Memory B cell (primary cell): ENCODE measurements around the gene PPP3CA.

Experiments
- ATAC-seq: fragments of 150-1000 bp; cut with Tn5 transposase; 2 replicates; pipeline ENCODE4 v1.10.0; 2021; ENCODE audit warnings: low read depth, mild to moderate bottlenecking, moderate library complexity
- DNase-seq, 2 donors: peaks; one replicate each; pipeline ENCODE4 v3.0.0; 2022; ENCODE audit warnings: low spot score in 2 of 2
- H3K27ac Mint-ChIP-seq: one replicate; pipeline ENCODE4 v1.8.0; 2022; ENCODE audit warnings: mild to moderate bottlenecking, moderate library complexity, mixed read lengths
- H3K27me3 Mint-ChIP-seq: one replicate; pipeline ENCODE4 v1.8.0; 2022; ENCODE audit warnings: mixed read lengths
- H3K36me3 Mint-ChIP-seq: one replicate; pipeline ENCODE4 v1.8.0; 2022; ENCODE audit warnings: mild to moderate bottlenecking, mixed read lengths
- H3K4me1 Mint-ChIP-seq: one replicate; pipeline ENCODE4 v1.8.0; 2022; ENCODE audit warnings: mixed read lengths
- H3K4me3 Mint-ChIP-seq: one replicate; pipeline ENCODE4 v1.8.0; 2022; ENCODE audit warnings: mild to moderate bottlenecking, moderate library complexity, mixed read lengths
- H3K9me3 Mint-ChIP-seq: one replicate; pipeline ENCODE4 v1.8.0; 2022; ENCODE audit warnings: mixed read lengths

Gene PPP3CA

DNA sequence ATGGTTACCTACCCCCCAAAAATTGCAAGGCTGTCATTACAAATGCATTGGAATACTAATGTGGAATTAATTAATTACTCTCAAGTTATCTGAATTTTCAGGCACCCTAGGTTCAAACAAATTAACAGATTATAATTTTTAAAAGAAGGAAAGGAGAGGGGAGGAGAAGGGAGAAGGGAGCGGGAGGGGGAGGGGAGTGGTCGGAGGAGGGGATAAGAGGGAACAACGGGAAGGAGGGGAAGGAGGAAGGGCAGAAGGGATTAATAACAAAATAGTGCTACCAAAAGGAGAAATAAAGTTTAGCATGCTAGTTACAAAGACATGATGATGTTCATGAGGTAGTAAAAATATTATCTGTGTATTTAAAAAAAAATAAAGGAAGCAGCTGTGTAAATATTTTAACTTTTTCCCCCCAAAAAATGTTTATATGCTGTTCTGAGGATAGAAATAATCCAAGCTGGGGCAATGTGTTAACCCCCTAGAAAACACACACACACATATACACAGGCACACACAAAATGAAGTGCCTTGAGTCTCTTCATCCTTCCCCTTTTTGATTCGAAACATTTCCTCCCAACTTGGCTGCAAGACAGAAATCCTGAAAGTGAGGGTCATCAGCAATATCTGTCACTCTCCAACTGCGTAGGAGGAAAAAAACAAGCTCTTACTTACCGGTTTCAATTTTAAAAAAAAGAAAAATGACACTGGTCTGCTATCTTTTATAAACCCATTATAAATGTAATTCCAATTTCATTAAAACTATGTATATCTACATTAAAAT, 58.8 kb downstream of the PPP3CA start:
- Mint-ChIP-seq H3K4me3 (no peak overlapping the region), H3K36me3 (peaks cover 5% of the 10 kb centered on the region), H3K4me1 (peaks cover 57% of the 10 kb centered on the region), H3K27ac (peak overlapping the region; percentile 73), H3K9me3 (no peaks in the 10 kb centered on the region), H3K27me3 (no peaks in the 10 kb centered on the region)
- no peak for DNase-seq
- peak; percentile 42 for ATAC-seq

DNA sequence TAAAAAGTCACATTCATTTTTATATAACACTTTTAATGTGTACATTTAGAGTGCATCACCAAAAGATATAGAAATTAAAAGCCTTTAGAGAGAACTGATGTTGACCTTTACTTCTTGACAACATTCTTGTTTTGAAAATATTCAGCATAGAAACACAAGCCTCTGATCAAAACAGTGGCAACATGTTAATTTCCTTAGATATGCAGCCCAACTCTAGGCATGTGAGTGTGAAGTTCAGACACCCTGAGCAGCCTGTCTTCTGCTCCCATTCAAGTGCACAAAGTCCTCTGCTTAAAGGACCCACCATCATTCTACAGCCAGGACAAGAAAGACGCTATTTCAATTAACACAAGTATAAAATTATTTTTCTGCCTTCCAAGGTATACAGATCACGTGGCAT, 60.0 kb downstream of the PPP3CA start:
- Mint-ChIP-seq H3K4me3 (no peak overlapping the region), H3K9me3 (no peaks in the 10 kb centered on the region), H3K27ac (peak overlapping the region; percentile 73), H3K36me3 (no peaks in the 10 kb centered on the region), H3K27me3 (no peaks in the 10 kb centered on the region), H3K4me1 (peaks cover 60% of the 10 kb centered on the region)
- ATAC-seq = no peak
- DNase-seq = no peak

DNA sequence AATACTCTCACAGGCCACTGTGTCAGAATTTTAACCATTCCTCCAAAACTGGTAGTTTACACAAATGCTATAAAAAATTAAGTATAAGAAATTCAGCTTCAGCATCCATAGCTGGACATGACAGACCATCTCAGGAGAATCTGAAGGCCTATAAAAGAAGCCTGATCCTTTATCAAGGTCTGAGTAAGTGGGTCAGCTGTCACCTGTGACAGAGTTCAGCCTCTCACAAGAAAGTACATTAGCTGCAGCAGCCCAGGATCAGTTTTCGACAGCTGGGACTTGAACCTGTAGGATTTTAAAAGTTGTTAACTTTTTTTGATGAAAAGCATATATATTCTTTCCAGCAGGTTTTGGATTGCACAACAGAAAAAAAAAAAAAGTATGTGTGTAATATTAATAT, 60.7 kb downstream of the PPP3CA start:
- H3K4me1 Mint-ChIP-seq = peaks cover 59% of the 10 kb centered on the region
- ATAC-seq = no peak
- no peak overlapping the region for H3K27ac Mint-ChIP-seq
- H3K36me3 Mint-ChIP-seq = no peaks in the 10 kb centered on the region
- H3K4me3 Mint-ChIP-seq = no peak overlapping the region
- no peaks in the 10 kb centered on the region for H3K27me3 Mint-ChIP-seq
- H3K9me3 Mint-ChIP-seq = no peaks in the 10 kb centered on the region
- no peak for DNase-seq

DNA sequence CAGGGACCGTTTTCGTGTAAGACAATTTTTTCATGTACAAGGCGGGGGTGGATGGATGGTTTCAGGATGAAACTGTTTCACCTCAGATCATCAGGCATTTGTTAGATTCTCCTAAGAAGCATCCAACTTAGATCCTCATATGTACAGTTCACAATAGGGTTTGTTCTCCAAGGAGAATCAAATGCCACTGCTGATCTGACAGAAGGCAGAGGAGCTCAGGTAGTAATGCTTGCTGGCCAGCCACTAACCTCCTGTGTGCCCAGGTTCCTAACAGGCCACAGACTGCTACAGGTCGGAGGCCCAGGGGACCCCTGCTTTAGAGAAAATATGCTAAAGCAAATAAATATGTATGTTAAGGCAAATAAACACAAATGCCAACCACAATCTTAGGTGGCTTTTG, 61.3 kb downstream of the PPP3CA start:
- Mint-ChIP-seq H3K27me3 (no peaks in the 10 kb centered on the region), H3K9me3 (no peaks in the 10 kb centered on the region), H3K27ac (peak overlapping the region; percentile 89), H3K36me3 (no peaks in the 10 kb centered on the region), H3K4me3 (no peak overlapping the region), H3K4me1 (peaks cover 56% of the 10 kb centered on the region)
- no peak for ATAC-seq
- DNase-seq = no peak

DNA sequence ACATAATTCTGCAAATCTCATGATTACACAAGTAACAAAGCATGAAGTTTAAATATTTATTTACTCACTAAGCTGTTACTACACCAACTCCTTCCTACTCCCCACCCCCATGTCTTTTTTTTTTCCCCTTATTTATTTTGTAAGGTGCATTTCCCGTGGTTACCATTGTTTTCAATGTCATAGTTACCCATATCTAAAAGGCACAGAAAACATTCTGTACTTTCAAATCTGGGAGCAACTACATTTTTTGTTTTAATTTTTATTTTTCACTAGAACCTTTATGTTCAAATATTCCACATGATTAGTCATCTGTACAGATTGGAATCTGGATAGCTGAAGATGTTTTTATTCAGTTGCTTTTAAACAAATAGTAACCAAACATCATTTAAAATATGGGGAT, 62.8 kb downstream of the PPP3CA start:
- Mint-ChIP-seq H3K4me1 (peaks cover 56% of the 10 kb centered on the region), H3K27ac (peak overlapping the region; percentile 89), H3K27me3 (no peaks in the 10 kb centered on the region), H3K4me3 (no peak overlapping the region), H3K9me3 (peaks cover 2% of the 10 kb centered on the region), H3K36me3 (peaks cover 5% of the 10 kb centered on the region)
- DNase-seq (no peak), ATAC-seq (peak; percentile 54)

DNA sequence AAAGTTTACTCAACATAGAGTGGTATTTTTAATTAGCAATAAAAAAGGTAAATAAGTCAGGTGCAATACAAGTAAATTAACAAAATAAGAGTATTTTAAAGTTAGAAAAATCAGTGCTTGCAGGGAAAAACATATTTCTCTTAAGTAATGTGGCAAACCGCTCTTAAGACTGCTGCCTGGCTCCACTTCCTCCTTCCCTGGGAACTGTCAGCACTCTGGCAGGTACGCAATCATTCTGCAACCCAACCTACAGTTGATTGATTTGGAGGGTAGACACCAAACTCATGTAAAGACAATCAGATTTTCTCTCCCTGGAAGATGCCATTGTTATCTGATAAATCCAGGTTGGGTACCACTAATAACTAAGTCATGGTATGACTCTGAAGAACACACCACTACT, 63.9 kb downstream of the PPP3CA start:
- Mint-ChIP-seq H3K4me1 (peaks cover 58% of the 10 kb centered on the region), H3K4me3 (peak overlapping the region; percentile 6), H3K27me3 (no peaks in the 10 kb centered on the region), H3K9me3 (peaks cover 2% of the 10 kb centered on the region), H3K36me3 (peaks cover 5% of the 10 kb centered on the region), H3K27ac (peak overlapping the region; percentile 89)
- no peak for DNase-seq
- peak; percentile 52 for ATAC-seq

DNA sequence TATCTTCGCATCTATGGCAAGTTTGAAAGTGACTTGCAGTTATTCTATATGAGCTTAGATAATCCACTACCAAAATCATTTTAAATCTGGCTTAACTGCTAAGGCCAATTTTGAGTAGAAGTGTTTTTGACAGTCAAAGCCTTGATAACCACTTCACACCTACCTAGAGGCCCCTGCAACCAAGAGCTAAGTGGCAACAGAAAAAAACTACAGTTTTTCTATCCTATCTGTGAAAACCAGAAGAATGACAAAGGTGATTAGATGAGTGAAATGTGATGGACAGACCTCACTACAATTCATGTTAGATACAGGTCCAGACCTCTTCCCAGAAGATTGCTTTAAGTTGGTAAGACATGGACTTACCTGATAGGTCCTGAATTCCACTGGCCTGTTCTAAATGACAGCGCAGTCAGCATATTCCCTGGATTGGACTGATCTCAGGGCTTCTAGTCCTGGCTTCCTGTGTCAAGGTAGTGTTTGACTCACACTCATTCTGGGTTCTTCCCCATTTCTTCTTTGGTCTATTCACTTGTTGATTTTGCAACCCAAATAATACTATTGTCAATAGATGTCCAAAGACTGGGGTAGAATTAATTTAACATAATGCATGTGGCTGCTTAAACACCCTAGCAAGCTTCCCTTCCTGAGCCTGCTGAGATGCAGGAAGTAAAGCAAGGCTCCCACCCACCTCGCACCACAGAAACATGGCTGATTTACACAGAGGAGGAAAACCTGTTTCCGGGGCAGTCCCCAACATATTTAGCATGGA, 65.1 kb downstream of the PPP3CA start:
- Mint-ChIP-seq H3K27ac (peak overlapping the region; percentile 89), H3K36me3 (peaks cover 5% of the 10 kb centered on the region), H3K4me3 (peak overlapping the region; percentile 27), H3K27me3 (no peaks in the 10 kb centered on the region), H3K4me1 (peaks cover 62% of the 10 kb centered on the region), H3K9me3 (peaks cover 2% of the 10 kb centered on the region)
- ATAC-seq (peak; percentile 47), DNase-seq (no peak)

DNA sequence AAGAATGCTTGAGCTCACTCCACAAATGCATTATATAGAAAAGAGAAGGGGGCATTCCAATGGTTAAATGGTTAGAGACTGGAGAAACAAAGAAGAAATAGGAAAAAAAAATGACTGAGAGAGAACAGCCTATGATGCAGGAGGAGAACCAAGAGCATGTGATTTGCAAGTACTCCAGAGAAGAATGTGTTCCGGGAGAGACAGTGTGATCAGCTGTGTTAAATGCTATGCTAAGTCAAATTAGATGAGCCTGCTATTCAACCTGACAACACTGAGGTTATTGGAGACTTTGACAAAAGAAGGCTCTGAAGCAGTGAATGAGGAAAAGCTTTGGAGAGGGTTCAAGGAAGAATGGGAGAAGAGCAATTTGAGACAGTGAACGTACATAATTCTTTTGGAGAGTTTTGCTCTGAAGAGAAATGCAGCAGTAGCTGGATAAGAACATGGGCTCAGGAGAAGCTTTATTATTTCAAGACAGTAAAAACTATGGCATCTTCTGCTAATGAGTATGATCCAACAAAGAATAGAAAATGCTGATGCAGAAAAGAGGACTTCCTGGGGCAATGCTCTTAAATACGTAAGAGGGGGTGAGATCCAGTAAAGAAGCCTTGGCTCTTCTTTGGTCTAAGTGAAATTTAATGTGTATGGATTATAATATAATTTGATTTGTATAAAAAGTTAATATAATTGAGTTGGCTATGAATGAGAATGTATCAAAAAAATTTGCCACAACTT, 66.3 kb downstream of the PPP3CA start:
- no peaks in the 10 kb centered on the region for H3K27me3 Mint-ChIP-seq
- peaks cover 67% of the 10 kb centered on the region for H3K4me1 Mint-ChIP-seq
- no peak overlapping the region for H3K27ac Mint-ChIP-seq
- no peak overlapping the region for H3K4me3 Mint-ChIP-seq
- no peak for DNase-seq
- H3K36me3 Mint-ChIP-seq = peaks cover 6% of the 10 kb centered on the region
- ATAC-seq = no peak
- H3K9me3 Mint-ChIP-seq = peaks cover 2% of the 10 kb centered on the region

DNA sequence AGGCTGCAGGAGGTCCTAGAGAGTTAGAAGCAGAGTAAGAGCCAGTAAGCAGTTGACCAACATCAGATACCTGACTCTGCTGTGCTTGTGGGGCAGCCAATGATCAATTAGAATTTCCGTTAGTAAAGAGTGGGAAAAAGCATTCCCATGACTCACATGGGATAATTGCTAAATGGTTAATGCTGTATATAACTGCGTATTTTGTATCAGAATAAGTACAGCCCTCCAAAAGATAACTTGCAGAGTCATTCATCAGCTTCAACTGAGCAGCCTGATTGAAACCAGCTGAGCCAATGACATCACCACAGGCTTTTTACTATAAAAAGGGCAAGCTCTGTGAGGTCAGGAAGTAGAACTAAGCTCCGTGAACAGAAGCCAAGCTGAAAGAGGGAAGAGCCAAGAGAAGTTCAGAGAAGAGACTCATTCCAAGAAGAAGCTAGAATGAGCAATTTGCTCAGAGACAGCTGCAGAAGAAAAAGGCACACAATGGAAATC, 67.9 kb downstream of the PPP3CA start:
- H3K9me3 Mint-ChIP-seq = peaks cover 2% of the 10 kb centered on the region
- peak overlapping the region; percentile 65 for H3K4me3 Mint-ChIP-seq
- peak; percentile 65 for ATAC-seq

DNA sequence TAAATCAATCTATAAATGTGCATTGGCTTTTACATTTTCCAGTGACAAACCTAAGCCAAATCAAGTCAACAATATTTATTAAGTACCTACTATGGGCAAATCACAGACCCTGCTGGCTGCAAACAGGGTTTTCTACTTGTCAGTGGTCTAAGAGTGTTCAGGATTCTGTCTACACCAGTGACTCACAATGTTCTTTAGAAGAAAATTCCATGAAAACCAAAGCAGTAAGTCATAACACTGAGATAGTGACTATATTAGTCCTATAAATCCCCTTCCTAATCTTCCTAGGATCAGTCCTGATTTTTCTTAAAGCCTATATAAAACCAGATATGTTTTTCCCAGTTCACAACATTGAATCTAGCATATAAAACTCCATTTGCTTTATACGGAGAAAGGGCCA, 69.7 kb downstream of the PPP3CA start:
- no peak for DNase-seq
- Mint-ChIP-seq H3K27me3 (no peaks in the 10 kb centered on the region), H3K4me1 (peaks cover 53% of the 10 kb centered on the region), H3K9me3 (peaks cover 2% of the 10 kb centered on the region), H3K4me3 (no peak overlapping the region), H3K36me3 (peaks cover 10% of the 10 kb centered on the region), H3K27ac (no peak overlapping the region)
- no peak for ATAC-seq

More for the DNA sequence above, 67.9 kb downstream of the PPP3CA start:
- no peak for DNase-seq
- peaks cover 10% of the 10 kb centered on the region for H3K36me3 Mint-ChIP-seq
- peaks cover 63% of the 10 kb centered on the region for H3K4me1 Mint-ChIP-seq
- no peaks in the 10 kb centered on the region for H3K27me3 Mint-ChIP-seq
- peak overlapping the region; percentile 90 for H3K27ac Mint-ChIP-seq

DNA sequence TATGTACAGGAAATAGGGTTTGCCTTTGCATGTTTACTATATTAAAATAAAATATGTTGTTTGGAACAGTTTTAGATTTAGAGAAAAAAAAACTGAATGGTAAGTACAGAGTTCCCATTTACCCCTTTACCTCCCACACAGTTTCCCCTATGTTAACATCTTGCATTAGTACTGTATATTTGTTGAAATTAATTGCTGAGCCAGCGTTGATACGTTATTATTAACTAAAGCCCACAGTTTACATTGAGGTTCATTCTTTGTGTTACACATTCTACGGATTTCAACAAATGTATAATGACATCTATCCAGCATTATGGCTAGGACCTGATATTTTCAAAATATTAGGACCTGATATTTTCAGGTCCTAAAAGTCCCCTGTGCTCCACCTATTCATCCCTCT, 70.7 kb downstream of the PPP3CA start:
- H3K27ac Mint-ChIP-seq = no peak overlapping the region
- H3K4me3 Mint-ChIP-seq = no peak overlapping the region
- peaks cover 10% of the 10 kb centered on the region for H3K36me3 Mint-ChIP-seq
- ATAC-seq = no peak
- H3K27me3 Mint-ChIP-seq = no peaks in the 10 kb centered on the region
- DNase-seq = no peak
- H3K4me1 Mint-ChIP-seq = peaks cover 54% of the 10 kb centered on the region
- peaks cover 2% of the 10 kb centered on the region for H3K9me3 Mint-ChIP-seq

DNA sequence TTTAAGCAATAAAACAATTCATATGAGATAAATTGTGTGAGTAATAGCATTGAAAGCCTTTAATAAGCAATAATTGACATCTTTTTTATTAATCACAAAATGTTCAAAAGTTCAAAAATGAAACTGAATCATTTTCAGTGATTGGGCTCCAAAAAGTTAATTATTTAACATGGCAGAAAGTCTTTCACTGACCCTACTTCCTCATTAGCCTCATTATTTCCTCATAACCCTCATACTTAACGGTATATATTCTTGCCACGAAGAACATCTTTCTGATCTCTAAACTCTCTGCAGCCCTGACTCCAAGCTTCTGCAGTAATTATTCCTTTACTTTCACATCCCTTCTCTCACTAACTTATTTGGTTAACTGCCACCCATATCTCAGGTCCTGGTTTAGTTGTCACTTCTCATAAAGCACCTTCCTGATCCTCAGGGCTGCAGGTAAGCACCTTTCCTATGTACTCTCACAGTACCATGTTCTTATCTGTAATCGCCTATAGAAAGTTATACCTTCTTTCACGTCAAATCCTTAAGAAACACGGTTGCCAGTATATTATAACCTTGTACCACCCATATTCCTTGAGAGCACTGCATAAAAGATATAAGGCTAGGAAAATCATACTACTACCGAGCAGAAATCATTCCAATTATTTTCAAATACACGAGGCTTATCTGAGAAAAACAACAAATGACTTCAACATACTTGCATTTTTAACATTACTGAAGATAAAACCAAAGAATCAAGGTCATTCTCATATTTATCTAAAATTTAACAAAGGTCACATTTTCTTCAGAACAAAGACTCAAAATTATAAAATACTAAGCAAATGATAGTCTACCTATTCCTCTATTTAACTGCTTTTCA, 72.2 kb downstream of the PPP3CA start:
- H3K4me1 Mint-ChIP-seq = peaks cover 51% of the 10 kb centered on the region
- H3K27me3 Mint-ChIP-seq = no peaks in the 10 kb centered on the region
- peak overlapping the region; percentile 4 for H3K27ac Mint-ChIP-seq
- no peak for DNase-seq
- peaks cover 2% of the 10 kb centered on the region for H3K9me3 Mint-ChIP-seq
- peaks cover 11% of the 10 kb centered on the region for H3K36me3 Mint-ChIP-seq
- peak overlapping the region; percentile 1 for H3K4me3 Mint-ChIP-seq
- peak; percentile 65 for ATAC-seq

DNA sequence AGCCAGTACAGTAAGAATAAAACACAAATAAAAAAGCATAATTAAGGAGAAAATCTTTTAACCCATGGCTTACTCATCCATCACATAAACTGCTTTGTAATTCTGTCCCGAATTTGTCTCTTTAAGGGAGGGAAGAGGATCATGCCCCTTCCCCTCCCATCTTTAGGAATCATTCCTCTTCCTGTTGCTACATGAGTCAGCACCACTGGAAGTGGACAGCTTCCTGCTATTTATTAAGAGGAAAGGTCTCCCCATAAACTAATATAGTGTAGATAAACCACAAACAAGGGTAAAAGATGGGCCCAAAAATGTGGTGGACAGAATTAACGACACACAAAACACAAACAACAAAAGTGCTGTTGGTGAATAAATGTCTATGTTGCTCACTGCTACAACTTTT, 75.8 kb downstream of the PPP3CA start:
- no peak overlapping the region for H3K4me3 Mint-ChIP-seq
- peaks cover 48% of the 10 kb centered on the region for H3K4me1 Mint-ChIP-seq
- no peak for DNase-seq
- H3K9me3 Mint-ChIP-seq = no peaks in the 10 kb centered on the region
- peaks cover 10% of the 10 kb centered on the region for H3K36me3 Mint-ChIP-seq
- no peak overlapping the region for H3K27ac Mint-ChIP-seq
- ATAC-seq = no peak
- no peaks in the 10 kb centered on the region for H3K27me3 Mint-ChIP-seq
